ENCODE data around the gene SH3BGRL3.
"Not testable (repeated sequence)": the region's sequence is repeated elsewhere in the genome, so short reads cannot be mapped to it uniquely, and the experiment has no call there.

The SH3BGRL3 gene

DNA sequence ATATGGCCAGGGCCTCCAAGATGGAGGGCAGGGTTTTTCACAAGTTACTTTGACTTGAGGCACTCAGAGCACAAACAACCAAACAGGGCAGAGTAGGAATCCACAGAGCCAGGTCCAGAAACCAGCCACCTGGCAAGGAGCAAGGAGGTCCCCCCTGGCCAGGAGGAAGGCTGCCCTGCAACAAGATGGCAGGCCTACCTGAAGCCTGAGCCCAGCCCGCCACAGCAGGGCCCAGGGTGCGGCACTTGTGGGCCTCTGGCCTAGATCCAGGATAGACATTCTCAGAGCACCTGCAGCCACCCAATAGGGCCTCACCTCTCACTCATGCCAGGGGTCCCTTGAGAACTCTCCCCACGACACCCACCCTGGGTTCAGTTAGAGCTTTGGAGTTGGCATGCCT is 11.5 kb downstream of the SH3BGRL3 start:
- no peak for DNase-seq (ENCODE audit: low read depth in 2 of 2)
- H3K4me3 ChIP-seq (replicated peaks in 1 of 2; ENCODE audit: low read depth in 2 of 2, low read length in 2 of 2), result no peak overlapping the region
- TF ChIP-seq, protein P1, sequence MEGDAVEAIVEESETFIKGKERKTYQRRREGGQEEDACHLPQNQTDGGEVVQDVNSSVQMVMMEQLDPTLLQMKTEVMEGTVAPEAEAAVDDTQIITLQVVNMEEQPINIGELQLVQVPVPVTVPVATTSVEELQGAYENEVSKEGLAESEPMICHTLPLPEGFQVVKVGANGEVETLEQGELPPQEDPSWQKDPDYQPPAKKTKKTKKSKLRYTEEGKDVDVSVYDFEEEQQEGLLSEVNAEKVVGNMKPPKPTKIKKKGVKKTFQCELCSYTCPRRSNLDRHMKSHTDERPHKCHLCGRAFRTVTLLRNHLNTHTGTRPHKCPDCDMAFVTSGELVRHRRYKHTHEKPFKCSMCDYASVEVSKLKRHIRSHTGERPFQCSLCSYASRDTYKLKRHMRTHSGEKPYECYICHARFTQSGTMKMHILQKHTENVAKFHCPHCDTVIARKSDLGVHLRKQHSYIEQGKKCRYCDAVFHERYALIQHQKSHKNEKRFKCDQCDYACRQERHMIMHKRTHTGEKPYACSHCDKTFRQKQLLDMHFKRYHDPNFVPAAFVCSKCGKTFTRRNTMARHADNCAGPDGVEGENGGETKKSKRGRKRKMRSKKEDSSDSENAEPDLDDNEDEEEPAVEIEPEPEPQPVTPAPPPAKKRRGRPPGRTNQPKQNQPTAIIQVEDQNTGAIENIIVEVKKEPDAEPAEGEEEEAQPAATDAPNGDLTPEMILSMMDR (IDR thresholded peaks at IDR 0.05; ENCODE audit: low read depth, low read length), result no peak

DNA sequence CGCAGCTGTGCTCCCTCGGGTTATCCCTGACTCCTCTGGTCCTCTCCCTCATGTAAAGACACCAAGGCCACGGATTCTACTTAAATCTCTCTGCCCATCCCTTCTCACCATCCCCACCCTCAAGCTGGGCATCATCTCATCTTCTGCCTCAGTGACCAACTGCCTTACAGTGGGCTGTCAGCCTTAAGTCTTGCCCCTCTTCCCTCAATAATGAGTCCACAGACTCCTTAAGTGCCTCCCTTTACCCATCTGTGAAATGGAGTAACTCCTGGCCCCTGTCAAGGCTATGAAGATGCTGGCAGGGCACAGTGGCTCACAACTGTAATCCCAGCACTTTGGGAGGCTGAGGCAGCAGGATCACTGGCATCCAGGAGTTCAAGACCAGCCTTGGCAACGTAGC is 12.1 kb downstream of the SH3BGRL3 start:
- TF ChIP-seq, protein P1 (IDR thresholded peaks at IDR 0.05; ENCODE audit: low read depth, low read length), result no peak
- DNase-seq (ENCODE audit: low read depth in 2 of 2), result no peak
- H3K4me3 ChIP-seq (replicated peaks in 1 of 2; ENCODE audit: low read depth in 2 of 2, low read length in 2 of 2), result no peak overlapping the region

DNA sequence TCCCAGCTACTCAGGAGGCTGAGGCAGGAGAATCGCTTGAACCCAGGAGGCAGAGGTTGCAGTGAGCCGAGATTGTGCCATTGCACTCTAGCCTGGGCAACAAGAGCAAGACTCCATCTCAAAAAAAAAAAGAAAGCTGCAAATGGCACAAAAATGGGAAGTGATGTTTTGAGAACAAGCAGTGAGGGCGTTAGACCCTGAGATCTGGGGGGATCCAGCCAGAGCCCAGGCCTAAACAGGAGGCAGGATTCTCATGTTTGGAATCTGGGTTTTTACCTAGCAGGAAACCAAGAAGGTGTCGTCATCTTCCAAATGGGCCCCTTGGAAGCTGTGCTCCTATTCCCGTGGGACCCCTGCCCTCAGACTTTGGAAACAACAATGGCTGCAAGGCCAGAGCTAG is 12.8 kb downstream of the SH3BGRL3 start:
- not testable (repeated sequence) for DNase-seq (ENCODE audit: low read depth in 2 of 2); H3K4me3 ChIP-seq (replicated peaks in 1 of 2; ENCODE audit: low read depth in 2 of 2, low read length in 2 of 2)

DNA sequence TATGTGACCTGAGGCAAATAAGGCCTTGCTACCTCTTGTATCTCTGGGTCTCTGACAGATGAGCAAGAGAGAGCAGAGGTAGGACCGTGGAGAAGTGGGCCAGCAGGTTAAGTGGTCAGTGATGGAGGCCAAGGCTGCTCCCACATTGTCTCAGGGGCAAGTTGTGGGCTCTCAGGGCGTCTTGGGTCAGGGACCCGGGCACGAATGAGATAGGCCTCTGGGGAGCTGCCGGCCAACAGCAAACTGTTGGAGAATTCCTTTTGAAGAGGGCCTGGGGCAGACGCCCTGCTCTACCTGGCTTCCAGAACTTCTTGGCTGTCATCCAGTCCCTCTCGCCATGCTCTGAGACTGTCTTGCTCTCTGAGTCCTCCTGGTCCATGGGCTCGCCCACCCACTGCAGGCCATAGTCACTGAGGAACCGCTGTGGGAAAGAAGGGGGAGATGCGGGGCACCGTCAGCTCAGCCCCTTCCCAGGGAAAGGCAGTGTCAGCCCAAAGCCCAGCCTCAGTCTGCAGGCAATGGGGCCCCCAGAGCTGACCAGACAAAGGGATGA is 14.1 kb downstream of the SH3BGRL3 start:
- DNase-seq (ENCODE audit: low read depth in 2 of 2), result no peak
- no peak overlapping the region for H3K4me3 ChIP-seq (replicated peaks in 1 of 2; ENCODE audit: low read depth in 2 of 2, low read length in 2 of 2)
- TF ChIP-seq, protein P1 (IDR thresholded peaks at IDR 0.05; ENCODE audit: low read depth, low read length), result no peak

DNA sequence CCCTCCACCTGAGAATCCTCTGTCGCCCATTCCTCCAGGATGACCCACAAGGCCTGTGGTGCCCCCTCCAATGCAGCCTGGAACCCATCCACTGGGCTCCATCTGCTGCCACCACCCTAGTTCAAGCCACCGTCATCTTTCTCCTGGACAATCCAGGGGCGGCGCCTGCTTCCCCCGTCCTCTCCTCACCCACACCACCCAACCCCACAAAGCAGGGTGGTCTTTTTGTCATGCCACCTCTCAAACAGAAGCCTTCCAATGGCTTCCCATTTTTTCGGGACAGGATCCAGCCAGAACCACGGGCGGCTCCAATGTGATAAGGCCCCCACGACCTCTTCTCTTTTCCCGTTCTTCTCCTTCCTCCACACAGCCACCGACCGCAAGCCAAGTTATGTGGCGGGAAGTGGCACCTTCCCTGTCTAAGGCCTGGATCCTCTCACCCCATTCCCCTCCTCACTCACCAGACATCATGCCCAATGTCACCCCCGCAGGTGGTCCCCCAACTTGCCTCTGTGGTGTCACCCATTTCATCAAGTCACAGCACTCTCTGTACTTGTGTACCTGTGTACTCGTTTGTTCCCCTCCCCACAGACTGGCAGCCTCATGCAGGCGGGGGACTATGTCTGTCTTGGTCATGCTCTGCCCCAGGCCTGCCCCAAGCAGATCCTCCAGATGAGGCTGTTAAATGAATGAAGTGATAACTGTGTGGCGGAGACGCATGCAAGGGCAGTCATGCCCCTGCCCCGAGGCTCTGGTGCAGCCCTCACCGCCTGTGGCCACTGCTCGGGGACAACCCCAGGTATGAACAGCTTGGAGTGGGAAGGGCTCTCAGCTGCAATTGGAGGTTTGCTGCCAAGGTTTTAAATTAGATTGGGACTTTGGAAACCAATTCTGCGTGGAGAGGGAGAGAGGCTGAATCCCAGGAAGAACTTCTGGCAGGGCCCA is 15.6 kb downstream of the SH3BGRL3 start:
- DNase-seq (ENCODE audit: low read depth in 2 of 2), result no peak
- TF ChIP-seq, protein P1 (IDR thresholded peaks at IDR 0.05; ENCODE audit: low read depth, low read length), result no peak
- no peak overlapping the region for H3K4me3 ChIP-seq (replicated peaks in 1 of 2; ENCODE audit: low read depth in 2 of 2, low read length in 2 of 2)

DNA sequence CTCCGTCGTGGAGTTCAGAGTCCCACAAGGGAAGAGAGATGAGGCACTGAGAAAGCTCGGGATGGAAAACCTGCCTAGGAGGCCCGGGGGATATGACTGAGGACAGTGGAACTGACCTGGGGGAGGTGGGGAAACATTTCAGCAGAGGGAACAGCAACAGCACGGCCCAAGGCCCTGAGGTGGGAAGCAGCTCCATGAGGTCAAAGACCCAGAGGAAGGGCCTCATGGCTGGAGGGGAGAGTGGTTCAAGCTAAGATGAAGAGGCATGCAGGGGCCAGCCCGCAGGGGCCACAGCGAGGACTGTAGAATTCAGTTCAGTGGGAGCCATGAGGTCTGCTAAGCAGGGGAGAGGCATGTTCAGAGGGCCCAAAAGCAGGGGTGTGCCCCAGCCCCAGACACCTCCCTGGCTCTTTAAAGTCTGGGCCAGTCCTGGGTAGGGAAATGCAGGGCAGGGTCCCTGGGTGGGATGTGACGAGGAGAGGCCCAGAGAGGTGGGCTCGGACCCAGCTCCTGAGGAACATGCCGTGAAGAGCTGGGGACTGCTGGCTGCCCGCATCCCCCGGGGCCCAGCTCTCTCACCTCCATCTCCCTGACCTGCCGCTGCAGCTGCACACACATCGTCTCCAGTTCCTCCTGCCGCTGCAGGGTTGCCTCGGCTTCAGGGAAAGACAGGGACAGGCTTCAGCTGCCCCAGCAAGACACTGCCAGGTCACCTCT is 16.6 kb downstream of the SH3BGRL3 start:
- TF ChIP-seq, protein P1 (IDR thresholded peaks at IDR 0.05; ENCODE audit: low read depth, low read length), result no peak
- no peak for DNase-seq (ENCODE audit: low read depth in 2 of 2)
- H3K4me3 ChIP-seq (replicated peaks in 1 of 2; ENCODE audit: low read depth in 2 of 2, low read length in 2 of 2), result no peak overlapping the region
